Measurements from ENCODE around the gene STK40.

Gene STK40, protein sequence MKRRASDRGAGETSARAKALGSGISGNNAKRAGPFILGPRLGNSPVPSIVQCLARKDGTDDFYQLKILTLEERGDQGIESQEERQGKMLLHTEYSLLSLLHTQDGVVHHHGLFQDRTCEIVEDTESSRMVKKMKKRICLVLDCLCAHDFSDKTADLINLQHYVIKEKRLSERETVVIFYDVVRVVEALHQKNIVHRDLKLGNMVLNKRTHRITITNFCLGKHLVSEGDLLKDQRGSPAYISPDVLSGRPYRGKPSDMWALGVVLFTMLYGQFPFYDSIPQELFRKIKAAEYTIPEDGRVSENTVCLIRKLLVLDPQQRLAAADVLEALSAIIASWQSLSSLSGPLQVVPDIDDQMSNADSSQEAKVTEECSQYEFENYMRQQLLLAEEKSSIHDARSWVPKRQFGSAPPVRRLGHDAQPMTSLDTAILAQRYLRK

DNA sequence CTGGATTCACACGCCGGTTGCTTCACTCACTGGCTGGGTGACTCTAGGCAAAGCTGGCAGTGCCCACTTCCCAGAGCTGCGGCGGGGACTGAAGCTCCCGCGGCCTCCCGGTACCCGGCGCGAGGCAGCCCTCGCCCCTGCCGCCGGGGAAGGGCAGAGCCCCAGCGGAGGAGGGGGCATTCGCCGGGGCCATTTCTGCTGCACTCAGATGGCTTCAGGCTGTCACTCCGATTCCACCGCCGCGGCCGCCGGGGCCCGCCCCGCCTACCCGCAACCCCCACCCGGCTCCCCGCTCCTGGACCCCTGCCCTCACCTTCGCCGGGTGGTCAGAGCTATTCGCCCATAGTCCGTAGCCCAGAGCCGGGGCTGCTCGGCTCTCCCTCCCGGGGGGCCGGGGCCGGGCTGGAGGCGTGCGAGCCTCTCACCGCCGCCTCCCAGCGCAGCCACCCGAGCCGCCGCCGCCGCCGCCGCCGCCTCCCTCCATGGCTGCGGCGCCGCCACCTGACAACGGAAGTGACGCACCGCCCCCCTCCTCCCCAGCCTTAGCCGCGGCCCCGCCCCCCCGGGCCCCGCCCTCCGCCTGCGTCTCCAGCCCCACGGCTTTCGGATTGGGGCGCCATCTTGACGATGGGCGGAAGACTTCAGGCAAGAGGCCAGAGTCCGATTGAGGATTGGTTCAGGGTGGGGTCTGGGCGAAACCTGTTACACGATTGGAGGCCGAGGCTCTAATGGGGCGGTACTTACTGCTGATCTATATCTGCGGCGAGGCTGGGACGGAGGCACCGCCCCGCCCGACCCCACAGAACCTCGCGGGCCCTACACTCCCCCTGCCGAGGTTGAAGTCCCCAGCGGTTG, at the start of gene STK40:
TSS of gene STK40 (minus strand) at position 515 of the 855 bp plus-strand sequence. CDS start 24,592 bp downstream, outside the sequence.
- peak; percentile 93 for DNase-seq (ENCODE audit: low read depth)

DNA sequence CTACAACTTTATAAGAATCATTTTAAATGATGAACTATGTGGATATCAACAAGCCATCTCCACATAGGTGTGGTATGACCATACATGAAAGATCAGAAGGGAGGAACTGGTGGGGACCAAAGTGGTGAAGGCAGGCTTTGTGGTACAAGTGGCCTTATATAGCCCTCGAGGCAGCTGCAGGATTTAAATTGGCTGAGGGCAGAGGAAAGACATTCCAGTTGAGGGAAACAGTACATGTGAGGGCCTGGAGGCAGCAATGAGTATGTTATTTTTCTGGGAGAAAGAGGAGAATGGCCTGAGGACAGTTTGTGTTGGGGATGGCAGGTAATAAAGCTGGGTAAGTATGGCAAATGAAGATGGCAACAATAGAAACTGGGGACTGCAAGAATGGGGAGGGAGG, 47.4 kb upstream of the STK40 start:
- DNase-seq (ENCODE audit: low read depth) = no peak

DNA sequence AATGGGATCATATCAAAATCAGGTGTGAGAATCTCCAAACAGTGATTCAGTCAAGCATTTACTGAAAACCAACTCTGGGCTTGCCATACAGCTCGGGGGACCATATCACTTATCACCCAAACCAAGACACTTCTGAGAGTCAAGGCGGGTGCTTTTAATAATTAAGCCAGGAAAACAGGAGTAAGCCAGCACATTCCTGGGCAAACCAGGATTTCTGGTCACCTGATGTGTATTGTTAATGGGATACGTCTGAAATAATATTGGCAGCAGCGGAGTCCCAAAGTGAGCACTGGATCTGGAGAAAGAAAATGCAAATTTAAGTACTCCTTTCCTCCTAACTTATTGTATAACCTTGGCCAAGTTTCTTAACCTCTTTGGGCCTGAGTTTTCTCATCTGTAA, 46.9 kb upstream of the STK40 start:
- DNase-seq (ENCODE audit: low read depth) = no peak

DNA sequence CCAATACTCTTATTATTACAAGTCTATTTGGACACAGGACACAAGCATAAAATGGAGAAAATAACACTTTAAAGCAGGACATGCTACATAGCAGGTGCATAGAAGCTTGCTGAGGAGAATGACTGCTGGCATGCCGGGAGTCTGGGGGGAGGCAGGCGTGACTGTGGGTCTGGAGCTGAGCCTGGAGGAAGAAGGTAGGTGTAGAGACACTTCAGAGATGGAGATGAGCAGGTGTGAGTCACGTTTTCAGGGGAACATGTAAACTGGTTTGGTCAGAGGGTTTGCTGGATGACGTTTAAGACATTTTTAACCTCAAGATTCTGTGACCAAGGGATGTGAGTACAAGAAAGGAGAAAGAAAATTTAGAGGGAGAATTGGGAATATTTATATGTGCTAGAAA, 40.1 kb upstream of the STK40 start:
- no peak for DNase-seq (ENCODE audit: low read depth)

DNA sequence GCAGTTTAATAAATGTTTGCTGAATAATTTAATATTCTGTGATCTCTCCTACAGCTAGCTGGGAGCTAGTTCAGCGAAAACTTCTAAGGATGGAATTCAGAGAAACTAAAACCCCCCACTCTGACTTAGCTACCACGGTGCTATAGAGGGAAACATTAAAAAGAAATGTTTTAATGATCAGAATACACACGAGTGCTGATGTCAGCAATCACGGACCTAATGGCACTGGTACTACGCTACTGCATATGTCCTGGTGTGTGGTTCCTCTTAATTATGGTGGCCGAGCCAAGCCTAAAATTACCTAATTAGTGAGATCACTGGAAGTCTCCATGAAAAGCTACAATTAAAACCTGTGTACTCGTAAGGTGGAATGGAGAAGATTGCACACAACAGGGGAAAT, 35.9 kb upstream of the STK40 start:
- DNase-seq (ENCODE audit: low read depth) = no peak

DNA sequence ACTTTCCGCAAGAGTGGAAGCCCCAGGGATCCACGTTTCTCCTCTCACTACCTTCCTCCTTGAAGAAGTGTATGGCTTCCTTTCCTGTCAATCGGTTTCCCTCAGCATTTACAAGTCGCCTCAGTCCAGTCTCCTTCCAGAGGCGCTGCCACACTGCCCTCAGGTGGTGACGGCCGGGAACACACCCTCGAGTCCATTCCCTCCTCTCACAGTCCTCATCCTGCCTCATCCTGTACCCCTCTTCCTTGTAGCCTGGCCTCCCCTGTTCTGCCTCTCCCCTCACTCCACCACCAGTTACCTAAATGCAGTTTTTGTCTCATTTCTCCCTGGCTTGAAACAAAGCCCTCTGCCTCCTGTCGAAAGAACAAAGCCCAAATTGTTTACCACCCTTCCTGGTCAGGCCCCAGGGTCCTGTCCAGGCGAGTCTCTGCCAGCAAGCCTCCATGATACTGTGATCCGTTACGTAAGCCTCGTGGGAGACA, 35.2 kb upstream of the STK40 start:
- no peak for DNase-seq (ENCODE audit: low read depth)

DNA sequence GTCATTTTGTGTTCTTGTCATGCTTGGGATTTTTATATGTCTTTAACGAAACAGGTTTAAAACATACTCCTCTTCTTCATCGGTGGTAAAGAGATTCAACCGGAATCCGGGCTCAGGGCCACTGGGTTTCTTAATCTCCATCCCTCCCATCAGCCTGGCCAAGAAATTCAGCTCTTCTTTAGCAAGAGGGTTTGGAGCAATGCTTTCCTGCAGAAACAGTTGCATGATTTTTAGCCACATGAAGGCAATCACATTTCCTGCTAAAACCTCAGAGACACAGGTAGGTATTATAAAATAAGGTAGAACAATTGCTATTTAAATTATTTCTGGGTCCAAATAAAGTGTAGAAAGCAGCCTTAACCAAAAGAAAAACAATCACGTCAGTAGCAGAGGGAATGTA, 34.7 kb upstream of the STK40 start:
- no peak for DNase-seq (ENCODE audit: low read depth)

DNA sequence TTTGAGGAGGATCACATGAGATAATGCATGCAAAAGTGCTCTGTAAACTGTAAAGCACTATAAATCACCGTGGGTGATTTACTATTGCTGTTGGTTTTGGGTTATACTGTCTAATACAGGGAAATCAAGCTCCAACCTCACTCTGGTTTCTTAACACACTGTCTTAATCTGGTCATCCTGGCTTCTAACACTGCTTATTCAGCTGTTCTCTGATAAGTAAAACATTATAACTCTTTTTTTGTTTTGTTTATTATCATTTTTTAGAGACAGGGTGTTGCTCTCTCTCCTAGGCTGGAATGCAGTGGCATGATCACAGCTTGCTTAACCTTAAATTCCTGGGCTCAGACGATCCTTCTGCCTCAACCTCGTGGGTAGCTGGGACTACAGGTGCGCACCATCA, 33.8 kb upstream of the STK40 start:
- DNase-seq (ENCODE audit: low read depth) = no peak

DNA sequence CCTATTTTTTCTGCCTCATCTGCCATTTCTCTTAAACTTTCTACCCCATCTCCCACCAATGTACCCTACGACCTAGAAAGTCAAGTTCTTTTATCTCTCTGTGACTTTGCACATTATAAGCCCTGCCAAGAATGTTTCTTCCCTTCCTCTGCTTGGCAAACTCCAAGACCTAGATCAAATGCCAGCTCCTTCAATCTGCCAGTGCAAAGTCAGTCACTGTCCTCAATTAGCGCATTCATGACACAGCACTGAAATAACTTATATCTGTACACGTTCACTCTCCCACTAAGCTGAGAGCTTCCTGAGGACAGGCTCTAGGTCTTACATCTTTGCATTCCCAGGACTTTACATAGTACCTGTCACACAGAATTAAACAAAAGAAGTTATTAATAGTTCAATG, 33.4 kb upstream of the STK40 start:
- DNase-seq (ENCODE audit: low read depth) = no peak

DNA sequence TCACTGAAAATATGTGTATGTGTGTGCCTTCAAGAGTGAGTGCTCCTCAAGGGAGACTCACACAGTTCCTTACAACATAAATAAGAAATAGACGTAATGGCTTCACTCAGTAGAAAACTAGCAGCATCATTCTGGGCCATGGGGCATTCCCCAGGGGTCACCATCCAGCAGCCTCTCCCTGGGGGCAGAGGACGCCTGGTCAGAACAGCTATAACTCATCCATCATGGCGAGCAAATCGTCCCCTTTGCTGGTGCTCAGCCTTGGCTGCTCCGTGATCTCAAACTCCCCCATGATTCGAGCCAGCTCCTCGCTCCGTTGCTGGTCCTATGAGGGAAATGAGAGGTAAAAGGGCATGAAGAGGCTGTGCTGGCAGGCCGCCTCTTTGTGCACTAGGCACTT, 32.2 kb upstream of the STK40 start:
- no peak for DNase-seq (ENCODE audit: low read depth)

DNA sequence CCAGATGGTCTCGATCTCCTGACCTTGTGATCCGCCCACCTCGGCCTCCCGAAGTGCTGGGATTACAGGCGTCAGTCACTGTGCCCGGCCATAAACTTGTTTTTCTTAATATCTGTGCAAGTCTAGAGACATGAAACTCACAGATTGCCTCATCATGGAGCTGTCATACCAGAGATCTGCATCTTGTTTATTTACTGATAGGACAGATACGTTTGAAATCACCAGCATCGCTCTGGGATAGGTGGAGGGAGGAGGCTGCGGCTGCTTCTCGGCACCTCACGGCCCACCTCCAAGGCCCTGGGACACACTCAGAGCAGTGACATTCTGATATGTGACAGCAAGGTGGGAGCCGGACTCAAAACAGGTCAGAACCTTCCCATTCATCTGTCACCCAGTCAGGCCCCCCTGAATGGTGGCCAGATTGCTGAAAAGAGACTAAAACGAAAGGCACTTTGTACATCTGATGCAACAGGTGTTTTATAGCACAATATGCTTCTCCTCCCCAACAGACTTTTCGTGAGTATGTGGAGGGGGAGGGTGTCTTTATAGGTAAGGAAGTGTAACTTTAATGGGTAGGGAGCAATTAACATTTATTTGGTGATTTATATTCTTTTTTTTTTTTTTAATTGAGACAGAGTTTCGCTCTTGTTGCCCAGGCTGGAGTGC, 30.1 kb upstream of the STK40 start:
- DNase-seq (ENCODE audit: low read depth) = no peak

DNA sequence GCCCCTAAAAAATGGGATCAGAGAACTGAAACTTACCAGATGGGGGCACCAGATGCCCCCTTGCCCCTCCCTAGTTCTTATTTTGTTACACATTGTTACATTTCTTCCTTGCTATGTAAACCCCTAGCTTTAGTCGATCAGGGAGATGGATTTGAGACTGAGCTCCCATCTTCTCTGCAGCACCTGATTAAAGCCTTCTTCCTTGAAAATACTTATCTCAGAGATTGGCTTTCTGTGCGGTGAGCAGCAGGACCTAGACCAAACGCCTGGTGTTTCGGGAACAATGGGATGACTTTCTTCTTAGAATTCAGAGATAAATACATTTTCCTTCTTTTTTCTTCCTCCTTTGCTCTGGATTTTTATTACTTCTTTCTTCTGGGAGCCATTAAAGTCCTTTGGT, 28.7 kb upstream of the STK40 start:
- DNase-seq (ENCODE audit: low read depth) = no peak

DNA sequence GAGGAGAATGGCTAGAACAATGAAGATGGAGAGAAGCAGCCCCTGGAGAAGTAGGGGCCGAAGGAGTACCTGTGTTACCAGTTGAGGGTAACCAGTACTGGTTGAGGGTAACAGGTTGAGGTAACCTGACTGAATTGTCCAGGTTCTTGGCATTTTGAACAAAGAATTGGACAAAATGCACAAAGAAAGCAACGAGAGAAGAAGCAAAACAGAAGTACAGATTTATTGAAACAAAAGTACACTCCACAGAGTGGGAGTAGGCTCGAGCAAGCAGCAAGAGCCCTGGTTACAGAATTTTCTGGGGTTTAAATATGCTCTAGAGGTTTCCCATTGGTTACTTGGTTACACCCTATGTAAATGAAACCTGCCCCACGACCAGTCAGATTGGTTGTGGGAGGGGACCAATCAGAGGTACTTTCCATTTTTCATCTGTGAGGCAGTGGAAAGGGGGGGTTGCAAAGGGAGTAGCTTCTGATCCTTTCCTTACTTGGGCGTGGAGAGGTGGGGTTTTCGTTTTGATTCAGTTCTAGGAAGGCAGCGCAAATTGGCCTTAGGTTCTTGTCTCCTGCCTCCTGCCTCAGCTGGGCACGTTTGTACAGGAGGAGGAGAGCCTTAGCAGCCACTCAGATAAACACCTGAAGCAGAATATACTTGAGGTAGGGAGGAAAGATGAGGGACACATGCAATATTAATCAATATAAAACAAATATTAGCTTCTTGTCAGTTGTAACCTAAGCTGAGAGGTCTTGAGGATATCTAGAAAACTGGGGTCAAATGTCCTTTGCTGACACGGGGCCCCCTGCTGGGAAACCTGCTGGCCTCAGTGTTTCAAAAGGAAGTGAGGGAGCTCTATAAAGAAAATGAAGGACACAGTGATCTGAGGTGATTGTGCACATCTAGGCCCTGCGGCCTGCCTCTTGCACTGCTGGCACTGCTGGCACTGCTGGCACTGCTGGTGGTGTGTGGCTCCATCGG, 26.2 kb upstream of the STK40 start:
- DNase-seq (ENCODE audit: low read depth) = no peak

DNA sequence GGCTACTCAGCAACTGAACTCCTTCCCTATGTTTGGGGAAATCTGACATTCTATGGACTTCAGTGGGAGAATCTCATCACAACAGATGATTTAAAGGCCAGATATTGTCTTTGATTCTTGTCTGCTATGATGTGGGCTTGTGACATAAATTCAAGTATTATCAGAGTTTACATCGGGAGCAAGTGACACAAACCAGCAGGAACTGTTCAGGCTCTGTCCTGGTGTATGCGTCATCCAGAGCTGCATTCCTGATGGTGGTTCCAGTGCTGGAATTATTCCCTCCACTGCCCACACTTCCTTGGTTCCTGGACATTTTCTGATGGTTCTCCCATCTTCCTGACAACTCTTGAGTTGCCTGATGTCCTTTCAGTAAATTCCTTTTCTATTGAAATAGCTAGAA, 22.8 kb upstream of the STK40 start:
- no peak for DNase-seq (ENCODE audit: low read depth)

DNA sequence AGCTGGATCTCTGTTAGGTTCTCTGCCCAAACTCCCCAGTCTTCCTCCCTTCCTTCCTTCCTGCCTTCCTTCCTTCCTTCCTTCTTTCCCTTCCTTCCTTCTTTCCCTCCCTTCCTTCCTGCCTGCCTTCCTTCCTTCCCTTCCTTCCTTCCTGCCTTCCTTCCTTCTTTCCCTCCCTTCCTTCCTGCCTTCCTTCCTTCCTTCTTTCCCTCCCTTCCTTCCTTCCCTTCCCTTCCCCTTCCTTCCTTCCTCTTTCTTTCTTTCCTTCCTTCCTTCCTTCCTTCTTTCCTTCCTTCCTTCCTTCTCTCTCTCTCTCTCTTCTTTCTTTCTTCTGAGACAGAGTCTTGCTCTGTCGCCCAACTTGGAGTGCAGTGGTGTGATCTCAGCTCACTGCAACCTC, 20.7 kb upstream of the STK40 start:
- DNase-seq (ENCODE audit: low read depth) = no peak

DNA sequence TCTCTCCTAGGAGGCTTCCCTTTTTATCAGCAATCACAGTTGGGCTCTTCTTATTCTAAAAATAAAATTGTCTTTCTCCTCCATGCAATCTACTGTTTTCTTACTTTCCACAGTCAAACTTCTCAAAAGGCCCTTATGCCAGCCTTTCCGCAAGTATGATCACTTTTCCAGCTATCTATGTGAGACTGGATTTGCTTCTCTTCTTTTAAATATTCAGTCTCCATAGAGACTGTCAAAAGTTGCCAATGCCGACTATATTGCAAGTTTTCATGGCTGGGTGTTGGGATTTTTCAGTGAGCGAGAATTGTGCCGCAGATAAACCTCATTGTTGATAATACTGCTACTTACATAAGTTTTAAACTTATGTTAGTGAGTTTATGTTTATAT, 16.8 kb upstream of the STK40 start:
- no peak for DNase-seq (ENCODE audit: low read depth)

DNA sequence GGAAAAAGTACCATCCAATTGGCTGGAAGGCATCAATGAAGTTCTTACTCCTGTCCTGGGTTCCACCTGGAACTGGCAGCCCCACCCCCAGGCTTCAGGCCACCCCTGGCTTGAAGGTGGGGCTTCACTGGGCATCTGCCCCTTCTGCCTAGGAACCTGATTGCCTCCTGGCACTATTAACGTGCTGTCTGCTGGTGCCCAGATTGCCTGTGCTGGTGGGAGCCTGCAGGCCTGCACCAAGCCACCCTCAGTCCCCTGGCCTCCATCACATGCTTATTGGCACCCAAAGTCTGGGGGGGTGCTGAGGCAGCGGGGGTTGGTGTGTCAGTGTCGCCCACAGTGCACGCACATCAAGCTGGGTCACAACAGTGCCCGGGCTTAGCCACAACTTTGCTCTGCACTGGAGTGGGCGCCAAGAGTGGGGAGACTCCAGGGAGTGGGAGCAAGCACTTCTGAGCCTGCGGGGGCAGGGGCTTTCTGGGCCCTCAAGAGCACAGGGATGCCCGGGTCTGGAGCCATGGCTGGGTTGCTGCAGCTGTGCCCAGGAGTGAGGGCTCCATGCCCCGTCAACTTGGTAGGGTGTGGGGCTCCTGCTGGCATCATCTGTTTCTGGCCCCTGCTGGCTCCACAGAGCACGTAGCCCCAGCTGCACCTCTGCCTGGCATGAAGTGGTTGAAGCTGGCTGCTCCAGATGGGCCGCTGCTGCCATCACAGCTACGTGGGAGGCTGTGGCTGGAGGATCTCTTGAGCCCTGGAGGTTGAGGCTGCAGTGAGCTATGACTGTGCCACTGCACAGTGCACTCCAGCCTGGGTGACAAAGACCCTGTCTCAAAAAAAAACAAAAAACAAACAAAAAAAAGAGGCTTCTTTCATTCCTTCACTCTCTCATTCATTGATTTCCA, 16.1 kb upstream of the STK40 start:
- no peak for DNase-seq (ENCODE audit: low read depth)

DNA sequence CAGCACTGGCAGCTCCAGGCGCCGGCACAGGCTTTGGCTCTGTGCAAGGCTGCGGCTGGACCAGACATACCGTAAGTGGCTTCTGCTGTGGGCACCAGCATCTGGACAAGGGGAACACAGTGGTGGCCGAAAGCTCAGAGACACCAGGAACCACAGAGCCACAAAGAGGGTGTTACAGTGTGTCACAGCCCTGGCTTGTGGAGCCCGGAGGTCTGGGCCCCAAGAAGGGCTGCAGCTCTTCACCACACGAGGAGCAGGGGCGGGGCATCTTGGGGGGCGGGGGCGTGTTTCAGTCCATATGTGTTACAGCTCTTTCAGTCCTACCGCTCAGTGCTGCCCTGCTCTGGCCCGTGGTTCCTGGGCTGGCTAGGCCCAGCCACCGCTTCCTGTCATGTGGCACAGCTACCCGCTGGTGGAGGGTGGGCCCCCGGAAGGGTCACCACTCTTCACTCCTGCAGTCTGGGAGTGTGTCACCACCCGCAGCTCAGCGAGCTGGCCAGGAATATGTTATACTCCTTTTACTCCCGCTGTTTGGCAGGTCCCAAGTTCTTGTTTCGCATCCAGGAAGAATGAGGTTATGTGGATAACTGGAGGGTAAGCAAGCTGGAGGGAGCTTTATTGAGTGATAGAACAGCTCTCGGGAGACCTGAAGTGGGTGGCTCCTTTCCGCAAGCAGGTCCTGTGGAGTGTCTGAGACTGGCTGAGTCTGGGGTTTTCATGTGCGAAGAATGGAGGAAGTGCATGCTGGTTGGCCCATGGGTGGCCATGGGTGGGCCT, 15.3 kb upstream of the STK40 start:
- DNase-seq (ENCODE audit: low read depth) = peak; percentile 58

DNA sequence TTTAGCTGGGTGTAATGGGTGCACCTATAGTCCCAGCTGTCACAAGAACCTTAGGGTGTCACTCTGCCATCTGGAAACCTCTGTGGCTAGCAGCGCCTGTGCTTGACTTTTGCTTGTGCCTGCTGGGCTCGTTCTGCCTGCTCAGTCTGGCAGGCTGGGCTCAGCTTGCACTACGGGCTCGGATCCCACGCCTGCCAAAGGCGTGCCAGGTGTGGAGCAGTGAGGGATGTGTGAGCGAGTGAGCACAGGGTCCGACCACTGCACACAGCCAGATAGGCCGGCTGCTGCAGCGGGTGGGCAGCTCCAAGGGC, 14.7 kb upstream of the STK40 start:
- DNase-seq (ENCODE audit: low read depth) = no peak

All from GM04503 (cell line).